Adrenal gland (tissue), 5 donors: Measurements from ENCODE around the gene AGBL5.

Experiments used
- POLR2A ChIP-seq, 2 donors: fragments of 450-650 bp; IDR thresholded peaks; one replicate each; pipeline ENCODE4 v1.6.1; 2017; ENCODE audit warnings: antibody characterized with exemption in 2 of 2, mild to moderate bottlenecking in 2 of 2, moderate library complexity in 1 of 2
- TF ChIP-seq, protein P1 (sequence below), 6 experiments: fragments of 450-650 bp in 4 of 6; fragments of 200-600 bp in 2 of 6; sonication (generic) in 1 of 6; IDR thresholded peaks; 1 replicate in 5 of 6; 2 replicates in 1 of 6; pipeline versions ENCODE4 v1.5.1 to v1.8.0; 2016 to 2021; ENCODE audit warnings: antibody characterized with exemption in 6 of 6, mild to moderate bottlenecking in 2 of 6, moderate library complexity in 1 of 6
- donor health status: DM: no; HTN: no; CAD: no.

DNA sequence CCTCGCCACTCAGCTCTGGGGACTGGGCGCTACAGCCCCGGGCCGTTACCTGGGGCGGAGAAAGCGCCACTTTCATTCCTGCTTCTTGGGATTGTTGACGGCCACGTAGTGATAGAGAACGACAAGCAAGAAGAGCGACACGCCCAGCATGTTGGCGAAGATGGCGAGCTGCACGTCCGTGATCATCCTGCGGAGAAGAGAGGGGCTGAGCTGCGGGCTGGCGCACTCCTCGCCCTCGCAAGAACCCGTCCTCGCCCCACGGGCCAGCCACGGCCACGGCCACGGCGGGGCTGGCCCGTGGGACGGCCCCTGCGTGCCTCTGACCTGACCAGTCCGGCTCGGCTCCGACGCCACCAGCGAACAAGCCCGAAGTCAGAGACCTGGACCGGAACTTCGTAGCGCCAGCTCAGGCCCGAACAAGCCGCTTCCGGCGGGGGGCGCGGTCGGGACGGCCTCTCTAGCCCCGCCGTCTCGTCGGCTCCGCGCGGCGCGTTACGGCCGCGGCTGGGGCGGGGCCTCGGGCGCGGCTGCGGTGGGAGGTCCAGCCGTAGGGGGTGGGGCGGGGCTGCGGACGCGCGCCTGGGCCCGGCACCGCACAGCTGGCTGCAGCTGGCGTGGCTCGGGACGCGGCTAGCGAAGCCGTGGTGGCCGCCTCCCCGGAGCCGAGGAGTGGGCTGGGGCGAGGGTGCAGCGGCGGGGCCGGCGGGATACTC is 20.0 kb downstream of the AGBL5 start, which contains the start of gene OST4:
- TF ChIP-seq, protein P1, sequence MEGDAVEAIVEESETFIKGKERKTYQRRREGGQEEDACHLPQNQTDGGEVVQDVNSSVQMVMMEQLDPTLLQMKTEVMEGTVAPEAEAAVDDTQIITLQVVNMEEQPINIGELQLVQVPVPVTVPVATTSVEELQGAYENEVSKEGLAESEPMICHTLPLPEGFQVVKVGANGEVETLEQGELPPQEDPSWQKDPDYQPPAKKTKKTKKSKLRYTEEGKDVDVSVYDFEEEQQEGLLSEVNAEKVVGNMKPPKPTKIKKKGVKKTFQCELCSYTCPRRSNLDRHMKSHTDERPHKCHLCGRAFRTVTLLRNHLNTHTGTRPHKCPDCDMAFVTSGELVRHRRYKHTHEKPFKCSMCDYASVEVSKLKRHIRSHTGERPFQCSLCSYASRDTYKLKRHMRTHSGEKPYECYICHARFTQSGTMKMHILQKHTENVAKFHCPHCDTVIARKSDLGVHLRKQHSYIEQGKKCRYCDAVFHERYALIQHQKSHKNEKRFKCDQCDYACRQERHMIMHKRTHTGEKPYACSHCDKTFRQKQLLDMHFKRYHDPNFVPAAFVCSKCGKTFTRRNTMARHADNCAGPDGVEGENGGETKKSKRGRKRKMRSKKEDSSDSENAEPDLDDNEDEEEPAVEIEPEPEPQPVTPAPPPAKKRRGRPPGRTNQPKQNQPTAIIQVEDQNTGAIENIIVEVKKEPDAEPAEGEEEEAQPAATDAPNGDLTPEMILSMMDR (IDR thresholded peaks at IDR 0.05) = peak in 1 of 6 experiments; percentile 3
- peak; percentile 63 to 90 for TF ChIP-seq POLR2A (IDR thresholded peaks at IDR 0.05)
